ENCODE measurements around the gene SYNE3. TPM values are rescaled to one million over a fixed set of nuclear protein-coding genes. Genes with fewer than 3 reads are reported as not detected.
A peak's percentile ranks its signal among the peaks of the same experiment; 100 is the strongest.

The SYNE3 gene
- total and polyA plus RNA-seq, 2 donors (not counting 1 experiment from before 2014, with no cell fraction given): 17.8 to 76.1 TPM

- H4K20me1 ChIP-seq (ENCODE audit: control insufficient read depth, insufficient read depth, low read length, poor library complexity, severe bottlenecking): peaks cover 44% of the 10 kb centered on the region
- TF ChIP-seq CTCF (IDR thresholded peaks at IDR 0.05) (no peak), EZH2 (IDR thresholded peaks at IDR 0.05; ENCODE audit: borderline replicate concordance, insufficient read depth, low read depth, low read length, poor library complexity, severe bottlenecking) (no peak)
- H3K27me3 ChIP-seq (replicated peaks in 1 of 4; ENCODE audit: control extremely low read depth in 1 of 4, control insufficient read depth in 3 of 4, insufficient read depth in 4 of 4, low read length in 3 of 4): no peaks in the 10 kb centered on the region
- POLR2A ChIA-PET: interaction anchor here (0.6 to 3.2 kb wide), 6 partner anchors 9 to 256 kb away, joined by 3 to 22 read pairs (median 6); partner anchors contain the start of gene GLRX5
- intact Hi-C loops (cut with micrococcal nuclease): loop anchor here (5.0 kb wide), 3 partner anchors 32 to 357 kb away; partner anchors contain the start of gene DICER1
- H3K9ac ChIP-seq (ENCODE audit: low read length): peak overlapping the region; percentile 68
- Mint-ChIP-seq H3K4me3 (peak overlapping the region; percentile 95), H3K4me1 (peaks cover 79% of the 10 kb centered on the region), H3K27me3 (no peaks in the 10 kb centered on the region), H3K27ac (peak overlapping the region; percentile 89), H3K9me3 (ENCODE audit: insufficient read depth) (no peaks in the 10 kb centered on the region)
- H3K4me1 ChIP-seq (ENCODE audit: control insufficient read depth in 2 of 2, insufficient read depth in 2 of 2, low read length in 2 of 2): peaks cover 67 to 76% of the 10 kb centered on the region in 2 donors
- peak overlapping the region; percentile 82 for H3K4me2 ChIP-seq (replicated peaks; ENCODE audit: low read depth, low read length, poor library complexity, severe bottlenecking)
- peak overlapping the region; percentile 77 to 79 for H3K27ac ChIP-seq (ENCODE audit: low read length in 2 of 2)
- peaks cover 52% of the 10 kb centered on the region for H3K79me2 ChIP-seq (ENCODE audit: control insufficient read depth, insufficient read depth, low read length)
- H3K9me3 ChIP-seq (ENCODE audit: control extremely low read depth in 1 of 3, control insufficient read depth in 2 of 3, insufficient read depth in 1 of 3, low read length in 2 of 3): no peaks in the 10 kb centered on the region
- 60% methylated on average over 17 of the region's 18 CpGs for WGBS (ENCODE audit: insufficient coverage)
- H2AFZ ChIP-seq (ENCODE audit: insufficient read depth, low read depth, low read length, poor library complexity, severe bottlenecking): no peak overlapping the region
- peak overlapping the region in 4 of 5 experiments; percentile 50 to 77 (median 70) for H3K4me3 ChIP-seq (ENCODE audit: control extremely low read depth in 1 of 5, extremely low read depth in 1 of 5, insufficient read depth in 1 of 5, low read depth in 2 of 5, low read length in 4 of 5)
- ATAC-seq (ENCODE audit: low read depth) (no peak), DNase-seq (no peak)
- peaks cover 3 to 14% of the 10 kb centered on the region in 2 experiments for H3K36me3 ChIP-seq (replicated peaks in 1 of 2; ENCODE audit: control extremely low read depth in 1 of 2, control insufficient read depth in 1 of 2, extremely low read depth in 1 of 2, insufficient read depth in 2 of 2, low read length in 1 of 2)
- CTCF ChIA-PET: interaction anchor here (1.2 to 7.9 kb wide), 9 partner anchors 8 to 71 kb away, joined by 4 to 60 read pairs (median 11); no protein-coding TSS in a partner anchor
Observed at GRCh38 chr14:95514131-95515079, 2.0 kb downstream of the SYNE3 start.

All from B cell (primary cell).